ENCODE data around the gene TMEM255B.
A peak's percentile ranks its signal among the peaks of the same experiment; 100 is the strongest.

TMEM255B gene

GRCh38 chr13:113852536-113853517 lies 93.8 kb downstream of the TMEM255B start:
- peak in 1 of 2 donors; percentile 10 for DNase-seq

GRCh38 chr13:113853518-113854237 lies 94.7 kb downstream of the TMEM255B start:
- DNase-seq, result peak in 1 of 2 donors; percentile 9

GRCh38 chr13:113854238-113855011 lies 95.4 kb downstream of the TMEM255B start:
- DNase-seq, result peak in 1 of 2 donors; percentile 10

GRCh38 chr13:113855012-113855921 lies 96.2 kb downstream of the TMEM255B start:
- DNase-seq, result peak in 1 of 2 donors; percentile 3

- DNase-seq, result peak in 1 of 2 donors; percentile 4
Measured at GRCh38 chr13:113855931-113856715, 97.1 kb downstream of the TMEM255B start.

GRCh38 chr13:113856716-113857065 lies 97.7 kb downstream of the TMEM255B start:
- peak in 1 of 2 donors; percentile 1 for DNase-seq

GRCh38 chr13:113857531-113858195 lies 98.6 kb downstream of the TMEM255B start:
- no peak for DNase-seq

- no peak for DNase-seq
Measured at GRCh38 chr13:113859311-113860050, 100.5 kb downstream of the TMEM255B start.

- no peak for DNase-seq
Measured at GRCh38 chr13:113860051-113860664, 101.1 kb downstream of the TMEM255B start.

GRCh38 chr13:113860665-113861432 lies 101.8 kb downstream of the TMEM255B start:
- DNase-seq, result no peak

GRCh38 chr13:113861433-113862030 lies 102.5 kb downstream of the TMEM255B start:
- DNase-seq, result no peak

- no peak for DNase-seq
Measured at GRCh38 chr13:113862191-113862930, 103.3 kb downstream of the TMEM255B start.

GRCh38 chr13:113862931-113863523 lies 104.0 kb downstream of the TMEM255B start:
- DNase-seq, result peak in 1 of 2 donors; percentile 61

GRCh38 chr13:113863524-113864272 lies 104.7 kb downstream of the TMEM255B start, which contains the start of gene GAS6:
GAS6 (minus strand) TSS chr13:113864076; CDS start chr13:113863920, 156 bp downstream.
- no peak for DNase-seq

- DNase-seq, result no peak
Measured at GRCh38 chr13:113864273-113864890, 105.4 kb downstream of the TMEM255B start.

Measured in CD4-positive, alpha-beta T cell treated with Interleukin-4 for 1 hour (primary cell).